CD14-positive monocyte (primary cell): ENCODE results near the gene LIN37. TPM values are rescaled to one million over a fixed set of nuclear protein-coding genes. Genes with fewer than 3 reads are reported as not detected.

ENCODE experiments used
- DNase-seq, 3 donors: peaks; one replicate each; pipeline ENCODE4 v3.0.0-alpha.2; 2011 to 2022
- H2AFZ ChIP-seq: 2 replicates; pipeline ENCODE4 v1.6.0; 2012; ENCODE audit warnings: mild to moderate bottlenecking, low read depth, low read length, inconsistent platforms; ENCODE audit not compliant: insufficient read depth, poor library complexity, severe bottlenecking
- H3K27ac ChIP-seq, 2 donors: 1 replicate in 1 of 2; 2 replicates in 1 of 2; pipeline ENCODE4 v1.5.1; 2012 to 2013; ENCODE audit warnings: low read length in 2 of 2, control low read depth in 1 of 2, inconsistent platforms in 1 of 2, low read depth in 1 of 2, mild to moderate bottlenecking in 1 of 2
- H3K27me3 ChIP-seq, 2 donors: one replicate each; pipeline versions ENCODE4 v1.6.0 to v1.6.1; 2011 to 2013; ENCODE audit warnings: low read length in 2 of 2; ENCODE audit not compliant: control insufficient read depth in 2 of 2, insufficient read depth in 2 of 2
- H3K36me3 ChIP-seq, 2 donors: replicated peaks in 1 of 2; 1 replicate in 1 of 2; 2 replicates in 1 of 2; pipeline versions ENCODE4 v1.5.1 to v1.6.1; 2012 to 2013; ENCODE audit warnings: low read length in 2 of 2, control low read depth in 1 of 2, inconsistent platforms in 1 of 2, mild to moderate bottlenecking in 1 of 2; ENCODE audit not compliant: insufficient read depth in 2 of 2, control insufficient read depth in 1 of 2
- H3K4me1 ChIP-seq, 2 donors: 1 replicate in 1 of 2; 2 replicates in 1 of 2; pipeline versions ENCODE4 v1.5.1 to v1.6.1; 2012 to 2013; ENCODE audit warnings: low read length in 2 of 2, control low read depth in 1 of 2, inconsistent platforms in 1 of 2, mild to moderate bottlenecking in 1 of 2, moderate library complexity in 1 of 2; ENCODE audit not compliant: insufficient read depth in 2 of 2, control insufficient read depth in 1 of 2
- H3K4me2 ChIP-seq: replicated peaks from 2 replicates; pipeline ENCODE3; 2012; ENCODE audit warnings: low read length, moderate library complexity, mild to moderate bottlenecking; ENCODE audit not compliant: poor library complexity, severe bottlenecking; ENCODE audit errors: extremely low read depth
- H3K4me3 ChIP-seq, 3 experiments: fragments of 200-600 bp in 1 of 3; sonication (generic) in 1 of 3; replicated peaks in 1 of 3; 1 replicate in 2 of 3; 2 replicates in 1 of 3; pipeline ENCODE4 v1.5.1; 2011 to 2013; ENCODE audit warnings: low read length in 3 of 3, mild to moderate bottlenecking in 3 of 3, control low read depth in 2 of 3, low read depth in 2 of 3, inconsistent platforms in 1 of 3, moderate library complexity in 1 of 3
- H3K79me2 ChIP-seq: 2 replicates; pipeline ENCODE4 v1.6.0; 2012; ENCODE audit warnings: mild to moderate bottlenecking, control low read depth, inconsistent platforms, low read length, moderate library complexity; ENCODE audit not compliant: insufficient read depth
- H3K9ac ChIP-seq: 2 replicates; pipeline ENCODE4 v1.6.0; 2017; ENCODE audit warnings: low read length, mild to moderate bottlenecking; ENCODE audit not compliant: insufficient read depth, poor library complexity, severe bottlenecking
- H3K9me3 ChIP-seq, 2 donors: replicated peaks in 1 of 2; 1 replicate in 1 of 2; 2 replicates in 1 of 2; pipeline versions ENCODE4 v1.5.1 to v1.6.1; 2012 to 2013; ENCODE audit warnings: low read length in 2 of 2, control low read depth in 1 of 2; ENCODE audit not compliant: control insufficient read depth in 1 of 2, insufficient read depth in 1 of 2
- H4K20me1 ChIP-seq: 2 replicates; pipeline ENCODE4 v1.6.0; 2012; ENCODE audit warnings: mild to moderate bottlenecking, low read length, control low read depth, moderate library complexity; ENCODE audit not compliant: insufficient read depth
- H3K27ac Mint-ChIP-seq, 7 donors: one replicate each; pipeline ENCODE4 v1.8.0; 2020; ENCODE audit warnings: mild to moderate bottlenecking in 7 of 7, mixed read lengths in 7 of 7, moderate library complexity in 6 of 7, inconsistent platforms in 2 of 7
- H3K27me3 Mint-ChIP-seq, 3 donors: one replicate each; pipeline ENCODE4 v1.8.0; 2021 to 2022; ENCODE audit warnings: low read depth in 3 of 3, mild to moderate bottlenecking in 3 of 3, mixed read lengths in 3 of 3, moderate library complexity in 3 of 3, inconsistent platforms in 1 of 3
- H3K36me3 Mint-ChIP-seq, 2 donors: one replicate each; pipeline ENCODE4 v1.8.0; 2020; ENCODE audit warnings: mixed read lengths in 2 of 2, inconsistent platforms in 1 of 2, mild to moderate bottlenecking in 1 of 2
- H3K4me1 Mint-ChIP-seq: one replicate; pipeline ENCODE4 v1.8.0; 2020; ENCODE audit warnings: mild to moderate bottlenecking, mixed read lengths
- H3K4me3 Mint-ChIP-seq, 2 donors: one replicate each; pipeline ENCODE4 v1.8.0; 2020; ENCODE audit warnings: mild to moderate bottlenecking in 2 of 2, mixed read lengths in 2 of 2, moderate library complexity in 1 of 2
- H3K9me3 Mint-ChIP-seq, 7 donors: one replicate each; pipeline ENCODE4 v1.8.0; 2020 to 2022; ENCODE audit warnings: mixed read lengths in 7 of 7, mild to moderate bottlenecking in 6 of 7, moderate library complexity in 6 of 7, inconsistent platforms in 2 of 7
- CTCF ChIP-seq: fragments of 200-600 bp; IDR thresholded peaks from one replicate; pipeline ENCODE4 v1.8.0; 2022; ENCODE audit warnings: antibody characterized with exemption, mild to moderate bottlenecking
- WGBS: methylation state at CpG from one replicate; pipeline ENCODE4 v1.1.5; 2013; ENCODE audit warnings: missing lambda C conversion rate; ENCODE audit not compliant: insufficient coverage; 5-methylcytosine and 5-hydroxymethylcytosine counted together
- intact Hi-C, 2 donors: fragments of 100-400 bp; cut with micrococcal nuclease; formaldehyde crosslinking; loops; one replicate each; pipeline versions ENCODE4 v1.15.0 to v1.15.1; 2023
- polyA plus RNA-seq, 3 donors: library from polyadenylated mRNA; depleted of rRNA in 1 of 3; unstranded in 2 of 3; stranded (reverse) in 1 of 3; fragments of 300-500 nt in 2 of 3; fragments of >200 nt in 1 of 3; fragmentation: Illumina TruSeq in 2 of 3; gene quantifications; 1 replicate in 2 of 3; 2 replicates in 1 of 3; pipeline ENCODE4 v1.2.3, GENCODE V29; 2012 to 2021

LIN37 gene
- polyA plus RNA-seq, 3 donors, result 5.6 to 28.6 (median 7.2) TPM

- intact Hi-C loops, result loop anchor here (5.0 to 10.0 kb wide), 8 partner anchors 101 to 1589 kb away; partner anchors contain the start of genes CAPNS1 (in 1 of the 2), COX6B1 (in 1 of the 2), ETV2 (in 1 of the 2) and HCST (in 1 of the 2)
- no peaks in the 10 kb centered on the region for H3K9me3 ChIP-seq
- TF ChIP-seq CTCF, result no peak
- Mint-ChIP-seq H3K36me3 (peaks cover 9 to 14% of the 10 kb centered on the region in 2 donors), H3K4me1 (peaks cover 51% of the 10 kb centered on the region), H3K9me3 (no peaks in the 10 kb centered on the region), H3K27ac (peak overlapping the region; percentile 100), H3K27me3 (peaks cover 0 to 3% (median 0%) of the 10 kb centered on the region in 3 donors), H3K4me3 (peak overlapping the region; percentile 95)
- H3K4me2 ChIP-seq, result peak overlapping the region; percentile 96
- WGBS, result 0% methylated on average over 3 of the region's 4 CpGs
- peak overlapping the region; percentile 83 for H2AFZ ChIP-seq
- H4K20me1 ChIP-seq, result no peaks in the 10 kb centered on the region
- peaks cover 58 to 72% of the 10 kb centered on the region in 2 donors for H3K4me1 ChIP-seq
- DNase-seq, result no peak
- H3K27ac ChIP-seq, result peak overlapping the region; percentile 97 to 98
- H3K79me2 ChIP-seq, result peaks cover 56% of the 10 kb centered on the region
- peak overlapping the region; percentile 77 to 93 (median 92) for H3K4me3 ChIP-seq
- peak overlapping the region; percentile 97 for H3K9ac ChIP-seq
- no peaks in the 10 kb centered on the region for H3K27me3 ChIP-seq
- no peaks in the 10 kb centered on the region for H3K36me3 ChIP-seq
Observed at GRCh38 chr19:35746087-35746462, 2.3 kb upstream of the LIN37 start.

GRCh38 chr19:35746531-35746930 lies 1.8 kb upstream of the LIN37 start:
- peak overlapping the region; percentile 10 to 97 for H3K27ac ChIP-seq
- intact Hi-C loops, result loop anchor here (5.0 to 10.0 kb wide), 8 partner anchors 102 to 1588 kb away; partner anchors contain the start of genes CAPNS1 (in 1 of the 2), COX6B1 (in 1 of the 2), ETV2 (in 1 of the 2) and HCST (in 1 of the 2)
- TF ChIP-seq CTCF, result no peak
- H3K9me3 Mint-ChIP-seq, result no peaks in the 10 kb centered on the region
- peak overlapping the region in 6 of 7 donors; percentile 100 for H3K27ac Mint-ChIP-seq
- H4K20me1 ChIP-seq, result no peaks in the 10 kb centered on the region
- peak overlapping the region in 2 of 3 experiments; percentile 77 to 92 for H3K4me3 ChIP-seq
- H3K4me2 ChIP-seq, result peak overlapping the region; percentile 96
- H3K4me3 Mint-ChIP-seq, result peak overlapping the region; percentile 95
- peaks cover 51% of the 10 kb centered on the region for H3K4me1 Mint-ChIP-seq
- H3K36me3 Mint-ChIP-seq, result peaks cover 9 to 14% of the 10 kb centered on the region in 2 donors
- H2AFZ ChIP-seq, result no peak overlapping the region
- H3K4me1 ChIP-seq, result peaks cover 55 to 68% of the 10 kb centered on the region in 2 donors
- H3K27me3 ChIP-seq, result no peaks in the 10 kb centered on the region
- peaks cover 54% of the 10 kb centered on the region for H3K79me2 ChIP-seq
- H3K9me3 ChIP-seq, result no peaks in the 10 kb centered on the region
- 90% methylated on average over 3 of the region's 5 CpGs for WGBS
- H3K36me3 ChIP-seq, result no peaks in the 10 kb centered on the region
- DNase-seq, result no peak
- H3K9ac ChIP-seq, result no peak overlapping the region
- peaks cover 0 to 3% (median 0%) of the 10 kb centered on the region in 3 donors for H3K27me3 Mint-ChIP-seq
